Endothelial cell of umbilical vein (primary cell): ENCODE data around the gene UNC5B. TPM values are rescaled to one million over a fixed set of nuclear protein-coding genes. Genes with fewer than 3 reads are reported as not detected.

Experiments
- BruUV-seq: library from RNA; stranded (reverse); fragments of 400-500 nt; replicated peaks from 2 replicates; lab custom pipeline; 2021; lab: Mats Ljungman, UMichigan
- CTCF ChIA-PET: fragments of 300-600, 350-600 bp; sonication (Branson Sonifier 250); formaldehyde crosslinking; loops from one replicate; lab custom pipeline; 2021; ENCODE audit warnings: antibody characterized with exemption, inconsistent platforms; lab: Charles Lee
- POLR2A ChIA-PET: fragments of 300-600, 350-600 bp; sonication (Branson Sonifier 250); formaldehyde crosslinking; loops from one replicate; lab custom pipeline; 2021; ENCODE audit warnings: antibody characterized with exemption, inconsistent platforms; lab: Charles Lee
- DNase-seq: peaks from one replicate; pipeline ENCODE4 v3.0.0-alpha.2; 2011; ENCODE audit warnings: low read depth, low spot score
- FAIRE-seq: peaks from 2 replicates; lab custom pipeline; 2011; peaks lifted over from hg19 to GRCh38; lab: Jason Lieb, UNC
- H2AFZ ChIP-seq: 2 replicates; pipeline ENCODE4 v1.6.0; 2012; ENCODE audit warnings: low read depth, low read length, control low read depth, inconsistent platforms
- H3K27ac ChIP-seq: 2 replicates; pipeline ENCODE4 v1.5.1; 2011; ENCODE audit warnings: low read depth, mild to moderate bottlenecking, control low read depth, low read length, moderate library complexity; ENCODE audit not compliant: insufficient read depth
- H3K27me3 ChIP-seq, 2 experiments: 2 replicates each; pipeline versions ENCODE4 v1.6.0 to v1.6.1; 2011; ENCODE audit warnings: low read length in 2 of 2, mixed read lengths in 1 of 2; ENCODE audit not compliant: control insufficient read depth in 2 of 2, insufficient read depth in 2 of 2
- H3K36me3 ChIP-seq, 2 experiments: 2 replicates in 1 of 2; 3 replicates in 1 of 2; pipeline ENCODE4 v1.5.1; 2011; ENCODE audit warnings: low read length in 2 of 2, mild to moderate bottlenecking in 1 of 2, moderate library complexity in 1 of 2; ENCODE audit not compliant: control insufficient read depth in 2 of 2, insufficient read depth in 2 of 2; ENCODE audit errors: extremely low read depth in 1 of 2
- H3K4me1 ChIP-seq: 3 replicates; pipeline ENCODE4 v1.5.1; 2011; ENCODE audit warnings: mild to moderate bottlenecking, low read length; ENCODE audit not compliant: control insufficient read depth, insufficient read depth; ENCODE audit errors: extremely low read depth
- H3K4me2 ChIP-seq: 2 replicates; pipeline ENCODE4 v1.6.1; 2011; ENCODE audit warnings: low read length, control low read depth, mixed read lengths; ENCODE audit not compliant: insufficient read depth
- H3K4me3 ChIP-seq, 3 experiments: fragments of 200-600 bp in 1 of 3; sonication (generic), shearing (Covaris generic) in 1 of 3; replicated peaks in 1 of 3; 2 replicates each; pipeline ENCODE4 v1.5.1; 2011 to 2016; ENCODE audit warnings: control low read depth in 3 of 3, low read length in 3 of 3, mild to moderate bottlenecking in 2 of 3, inconsistent platforms in 1 of 3, low read depth in 1 of 3, moderate library complexity in 1 of 3; ENCODE audit not compliant: insufficient read depth in 1 of 3
- H3K79me2 ChIP-seq: 2 replicates; pipeline ENCODE4 v1.6.0; 2012; ENCODE audit warnings: low read length, inconsistent platforms; ENCODE audit not compliant: control insufficient read depth, insufficient read depth
- H3K9ac ChIP-seq: replicated peaks from 2 replicates; pipeline ENCODE3; 2011; ENCODE audit warnings: low read length, control low read depth; ENCODE audit not compliant: insufficient read depth; ENCODE audit errors: extremely low read depth
- H3K9me1 ChIP-seq: replicated peaks from 3 replicates; pipeline ENCODE4 v1.6.0; 2011; ENCODE audit warnings: mild to moderate bottlenecking, low read length; ENCODE audit not compliant: control insufficient read depth, insufficient read depth; ENCODE audit errors: extremely low read depth
- H3K9me3 ChIP-seq: replicated peaks from 2 replicates; pipeline ENCODE4 v1.5.1; 2012; ENCODE audit warnings: low read length, inconsistent platforms; ENCODE audit not compliant: control insufficient read depth, insufficient read depth
- H4K20me1 ChIP-seq: replicated peaks from 2 replicates; pipeline ENCODE3; 2011; ENCODE audit warnings: mild to moderate bottlenecking, low read length; ENCODE audit not compliant: control insufficient read depth, insufficient read depth; ENCODE audit errors: extremely low read depth
- EZH2 ChIP-seq: IDR thresholded peaks from 2 replicates; pipeline ENCODE4 v1.6.1; 2012; ENCODE audit warnings: borderline replicate concordance, low read depth, mild to moderate bottlenecking, moderate library complexity, low read length, inconsistent platforms; ENCODE audit not compliant: severe bottlenecking
- FOS ChIP-seq: IDR thresholded peaks from 2 replicates; pipeline ENCODE4 v1.6.1; 2011; ENCODE audit warnings: mild to moderate bottlenecking, low read length, moderate library complexity, borderline replicate concordance; ENCODE audit not compliant: insufficient read depth
- GATA2 ChIP-seq: IDR thresholded peaks from 2 replicates; pipeline ENCODE4 v1.7.0; 2011; ENCODE audit warnings: low read depth, mild to moderate bottlenecking, moderate library complexity, mixed read lengths, low read length; ENCODE audit not compliant: insufficient read length, insufficient read depth
- JUN ChIP-seq: IDR thresholded peaks from 2 replicates; pipeline ENCODE4 v1.6.1; 2011; ENCODE audit warnings: borderline replicate concordance, low read depth; ENCODE audit not compliant: insufficient read length, insufficient read depth
- MYC ChIP-seq: IDR thresholded peaks from one replicate; pipeline ENCODE4 v1.6.1; 2011; ENCODE audit warnings: mild to moderate bottlenecking, low read depth, low read length
- POLR2A ChIP-seq: IDR thresholded peaks from 2 replicates; pipeline ENCODE4 v1.6.1; 2012; ENCODE audit warnings: low read depth, mild to moderate bottlenecking, control low read depth, low read length
- POLR2AphosphoS5 ChIP-seq: IDR thresholded peaks from 2 replicates; pipeline ENCODE4 v1.6.1; 2012; ENCODE audit warnings: low read depth, mild to moderate bottlenecking, control low read depth, low read length, moderate library complexity; ENCODE audit not compliant: insufficient read depth
- dilution Hi-C: fragments of 300-500 bp; cut with MboI; formaldehyde crosslinking; loops from one replicate; pipeline ENCODE4 v1.15.0; 2019; ENCODE audit warnings: low sequenced_read_pairs; ENCODE audit not compliant: extremely low pct_ligation_motif_present
- intact Hi-C: fragments of 100-400 bp; cut with micrococcal nuclease; formaldehyde crosslinking; loops from one replicate; pipeline ENCODE4 v1.10.0; 2022
- polyA plus RNA-seq, 4 experiments: library from polyadenylated mRNA; depleted of rRNA in 3 of 4; stranded (reverse) in 3 of 4; unstranded in 1 of 4; fragments of >200 nt; gene quantifications; 2 replicates each; pipeline versions ENCODE4 v1.2.1 to v1.2.3, GENCODE V29; 2011 to 2012; ENCODE audit warnings: missing spikeins in 1 of 4
- total RNA-seq: library from RNA; stranded (reverse); gene quantifications from 2 replicates; pipeline ENCODE4 v1.2.3, GENCODE V29; 2021
- TF ChIP-seq, protein P1 (sequence below), 2 donors: IDR thresholded peaks; 1 replicate in 1 of 2; 2 replicates in 1 of 2; pipeline ENCODE4 v1.5.1; 2011; ENCODE audit warnings: low read length in 2 of 2, mild to moderate bottlenecking in 2 of 2, moderate library complexity in 2 of 2, control low read depth in 1 of 2, inconsistent platforms in 1 of 2, low read depth in 1 of 2; ENCODE audit not compliant: insufficient read depth in 1 of 2; ENCODE audit errors: extremely low read depth in 1 of 2
- TF ChIP-seq, protein P2 (sequence below): IDR thresholded peaks from 2 replicates; pipeline ENCODE4 v1.6.1; 2011; ENCODE audit not compliant: insufficient read depth, insufficient read length

Gene UNC5B
- total and polyA plus RNA-seq, 2 donors (not counting 3 experiments of a cell fraction or from before 2014, with no cell fraction given) = 0.39 to 2.5 TPM

DNA sequence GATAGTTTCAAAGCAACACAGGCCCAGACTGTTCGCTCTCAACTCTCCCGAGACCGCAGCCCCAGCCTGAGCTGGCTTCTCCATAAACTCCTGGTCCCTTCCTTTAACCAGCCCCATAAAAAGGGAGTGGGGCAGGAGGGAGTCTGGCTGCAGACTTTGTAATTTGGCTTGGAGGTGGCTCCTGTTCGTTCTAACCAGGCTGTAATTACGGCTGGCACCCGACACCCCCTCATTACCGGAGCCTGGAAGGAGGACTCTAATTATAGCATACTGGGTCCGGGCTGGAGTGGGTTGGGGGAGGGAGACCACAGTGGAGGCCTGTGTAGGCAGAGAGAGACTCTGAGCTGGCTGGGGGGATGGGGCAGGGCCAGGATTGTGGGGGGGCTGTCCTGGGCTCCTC is 49.7 kb downstream of the UNC5B start:
- no peak for FAIRE-seq
- POLR2A ChIA-PET = no interaction called here
- no peak overlapping the region for H2AFZ ChIP-seq
- DNase-seq = no peak
- H3K9ac ChIP-seq = no peak overlapping the region
- BruUV-seq = no TSS peak
- H3K79me2 ChIP-seq = no peaks in the 10 kb centered on the region
- peaks cover 0 to 3% of the 10 kb centered on the region in 2 experiments for H3K27me3 ChIP-seq
- H4K20me1 ChIP-seq = no peaks in the 10 kb centered on the region
- H3K36me3 ChIP-seq = no peaks in the 10 kb centered on the region
- peaks cover 3% of the 10 kb centered on the region for H3K4me1 ChIP-seq
- intact Hi-C loops (no loop called here), dilution Hi-C loops (no loop called here)
- CTCF ChIA-PET = no interaction called here
- H3K9me1 ChIP-seq = no peaks in the 10 kb centered on the region
- H3K4me2 ChIP-seq = no peak overlapping the region
- no peak overlapping the region for H3K27ac ChIP-seq
- TF ChIP-seq FOS = no peak
- H3K9me3 ChIP-seq = no peaks in the 10 kb centered on the region
- no peak overlapping the region for H3K4me3 ChIP-seq

DNA sequence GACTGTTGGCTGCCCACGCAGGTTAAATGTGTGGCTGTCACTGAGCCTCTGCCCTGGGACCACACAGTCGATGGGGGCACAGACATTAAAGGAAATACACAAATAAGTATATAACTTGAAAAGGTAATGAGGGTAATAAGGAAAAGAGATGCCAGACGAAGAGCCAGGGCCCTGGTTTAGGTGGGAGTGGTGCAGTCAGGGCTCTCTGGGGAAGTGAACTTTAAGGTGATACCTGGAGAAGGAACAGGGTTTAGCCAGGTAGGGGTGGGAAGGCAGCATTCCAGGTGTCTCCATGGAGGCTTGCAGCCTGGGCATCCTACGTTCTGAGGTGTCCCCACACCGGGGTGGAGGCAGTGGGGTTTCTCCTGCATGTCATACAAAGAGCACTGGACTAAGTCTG is 50.4 kb downstream of the UNC5B start:
- Histone ChIP-seq H3K4me1 (peaks cover 3% of the 10 kb centered on the region), H3K9me1 (no peaks in the 10 kb centered on the region), H3K27ac (no peak overlapping the region), H3K4me3 (no peak overlapping the region), H3K9ac (no peak overlapping the region), H4K20me1 (no peaks in the 10 kb centered on the region), H3K4me2 (no peak overlapping the region), H3K9me3 (no peaks in the 10 kb centered on the region), H3K27me3 (peaks cover 0 to 3% of the 10 kb centered on the region in 2 experiments), H2AFZ (no peak overlapping the region), H3K79me2 (no peaks in the 10 kb centered on the region), H3K36me3 (no peaks in the 10 kb centered on the region)
- dilution Hi-C loops (no loop called here), intact Hi-C loops (loop anchor here (1.0 kb wide), 1 partner anchor 8 kb away; no protein-coding TSS in a partner anchor)
- DNase-seq (no peak), FAIRE-seq (no peak)
- BruUV-seq = no TSS peak
- POLR2A ChIA-PET = no interaction called here
- CTCF ChIA-PET = interaction anchor here (1.2 kb wide), 2 partner anchors 15 to 22 kb away, joined by 3 read pairs; no protein-coding TSS in a partner anchor
- TF ChIP-seq FOS = no peak
- TF ChIP-seq, protein P1, sequence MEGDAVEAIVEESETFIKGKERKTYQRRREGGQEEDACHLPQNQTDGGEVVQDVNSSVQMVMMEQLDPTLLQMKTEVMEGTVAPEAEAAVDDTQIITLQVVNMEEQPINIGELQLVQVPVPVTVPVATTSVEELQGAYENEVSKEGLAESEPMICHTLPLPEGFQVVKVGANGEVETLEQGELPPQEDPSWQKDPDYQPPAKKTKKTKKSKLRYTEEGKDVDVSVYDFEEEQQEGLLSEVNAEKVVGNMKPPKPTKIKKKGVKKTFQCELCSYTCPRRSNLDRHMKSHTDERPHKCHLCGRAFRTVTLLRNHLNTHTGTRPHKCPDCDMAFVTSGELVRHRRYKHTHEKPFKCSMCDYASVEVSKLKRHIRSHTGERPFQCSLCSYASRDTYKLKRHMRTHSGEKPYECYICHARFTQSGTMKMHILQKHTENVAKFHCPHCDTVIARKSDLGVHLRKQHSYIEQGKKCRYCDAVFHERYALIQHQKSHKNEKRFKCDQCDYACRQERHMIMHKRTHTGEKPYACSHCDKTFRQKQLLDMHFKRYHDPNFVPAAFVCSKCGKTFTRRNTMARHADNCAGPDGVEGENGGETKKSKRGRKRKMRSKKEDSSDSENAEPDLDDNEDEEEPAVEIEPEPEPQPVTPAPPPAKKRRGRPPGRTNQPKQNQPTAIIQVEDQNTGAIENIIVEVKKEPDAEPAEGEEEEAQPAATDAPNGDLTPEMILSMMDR (IDR thresholded peaks at IDR 0.05; ENCODE audit: extremely low read depth in 1 of 2, insufficient read depth in 1 of 2, low read depth in 1 of 2, low read length in 2 of 2) = no peak
- no peak for TF ChIP-seq GATA2
- no peak for TF ChIP-seq EZH2
- TF ChIP-seq POLR2AphosphoS5 = no peak
- TF ChIP-seq MYC = no peak
- TF ChIP-seq, protein P2, sequence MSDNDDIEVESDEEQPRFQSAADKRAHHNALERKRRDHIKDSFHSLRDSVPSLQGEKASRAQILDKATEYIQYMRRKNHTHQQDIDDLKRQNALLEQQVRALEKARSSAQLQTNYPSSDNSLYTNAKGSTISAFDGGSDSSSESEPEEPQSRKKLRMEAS = no peak
- no peak for TF ChIP-seq JUN
- TF ChIP-seq POLR2A = no peak
